ENCODE data around the gene GTF2A2. TPM values are rescaled to one million over a fixed set of nuclear protein-coding genes. Genes with fewer than 3 reads are reported as not detected.

Gene GTF2A2
- total RNA-seq, 3 donors from 2014 or later (not counting 1 experiment from before 2014, with no cell fraction given): 34.7 to 57.4 (median 39.0) TPM

- no peaks in the 10 kb centered on the region for H3K9me3 ChIP-seq (ENCODE audit: control insufficient read depth, insufficient read depth, low read length)
- Mint-ChIP-seq H3K27me3 (ENCODE audit: low read depth in 2 of 2) (peaks cover 11 to 35% of the 10 kb centered on the region in 2 donors), H3K4me1 (peaks cover 2 to 4% of the 10 kb centered on the region in 2 donors), H3K36me3 (no peaks in the 10 kb centered on the region), H3K9me3 (no peaks in the 10 kb centered on the region), H3K4me3 (no peak overlapping the region), H3K27ac (no peak overlapping the region)
- no peak overlapping the region for H3K27ac ChIP-seq (ENCODE audit: low read length)
- TF ChIP-seq CTCF (IDR thresholded peaks at IDR 0.05): no peak
- intact Hi-C loops (cut with micrococcal nuclease): no loop called here
- H3K4me3 ChIP-seq (ENCODE audit: low read length): no peak overlapping the region
- ATAC-seq (no peak), DNase-seq (no peak)
- H3K36me3 ChIP-seq (ENCODE audit: control insufficient read depth, insufficient read depth, low read length): no peaks in the 10 kb centered on the region
- H3K4me1 ChIP-seq (ENCODE audit: control insufficient read depth, insufficient read depth, low read length): no peaks in the 10 kb centered on the region
- WGBS (ENCODE audit: insufficient coverage): 93% methylated on average over 7 of the region's 7 CpGs
- no peaks in the 10 kb centered on the region for H3K27me3 ChIP-seq (ENCODE audit: control insufficient read depth, insufficient read depth, low read length)
Measured at GRCh38 chr15:59609730-59610712, 47.3 kb downstream of the GTF2A2 start.

GRCh38 chr15:59605994-59606393 is 51.3 kb downstream of the GTF2A2 start:
- Mint-ChIP-seq H3K27me3 (ENCODE audit: low read depth in 2 of 2) (peaks cover 10 to 33% of the 10 kb centered on the region in 2 donors), H3K4me3 (no peak overlapping the region), H3K4me1 (no peaks in the 10 kb centered on the region), H3K36me3 (peaks cover 10% of the 10 kb centered on the region), H3K9me3 (peaks cover 6% of the 10 kb centered on the region in 2 donors), H3K27ac (no peak overlapping the region)
- no peaks in the 10 kb centered on the region for H3K36me3 ChIP-seq (ENCODE audit: control insufficient read depth, insufficient read depth, low read length)
- intact Hi-C loops (cut with micrococcal nuclease): no loop called here
- no peaks in the 10 kb centered on the region for H3K9me3 ChIP-seq (ENCODE audit: control insufficient read depth, insufficient read depth, low read length)
- H3K27ac ChIP-seq (ENCODE audit: low read length): no peak overlapping the region
- no peak for ATAC-seq
- no peaks in the 10 kb centered on the region for H3K27me3 ChIP-seq (ENCODE audit: control insufficient read depth, insufficient read depth, low read length)
- no peak for DNase-seq
- WGBS (ENCODE audit: insufficient coverage): 91% methylated on average over 5 of the region's 5 CpGs
- H3K4me3 ChIP-seq (ENCODE audit: low read length): no peak overlapping the region
- no peaks in the 10 kb centered on the region for H3K4me1 ChIP-seq (ENCODE audit: control insufficient read depth, insufficient read depth, low read length)
- no peak for TF ChIP-seq CTCF (IDR thresholded peaks at IDR 0.05)

GRCh38 chr15:59598461-59598860 is 58.9 kb downstream of the GTF2A2 start:
- H3K4me3 ChIP-seq (ENCODE audit: low read length): no peak overlapping the region
- H3K27ac ChIP-seq (ENCODE audit: low read length): no peak overlapping the region
- WGBS (ENCODE audit: insufficient coverage): 92% methylated on average over 2 of the region's 2 CpGs
- no peaks in the 10 kb centered on the region for H3K27me3 ChIP-seq (ENCODE audit: control insufficient read depth, insufficient read depth, low read length)
- Mint-ChIP-seq H3K36me3 (peaks cover 2% of the 10 kb centered on the region), H3K4me1 (no peaks in the 10 kb centered on the region), H3K27ac (no peak overlapping the region), H3K9me3 (peaks cover 0 to under 1% of the 10 kb centered on the region in 2 donors), H3K4me3 (no peak overlapping the region), H3K27me3 (ENCODE audit: low read depth in 2 of 2) (peaks cover 22 to 57% of the 10 kb centered on the region in 2 donors)
- no peaks in the 10 kb centered on the region for H3K9me3 ChIP-seq (ENCODE audit: control insufficient read depth, insufficient read depth, low read length)
- H3K36me3 ChIP-seq (ENCODE audit: control insufficient read depth, insufficient read depth, low read length): no peaks in the 10 kb centered on the region
- intact Hi-C loops (cut with micrococcal nuclease): no loop called here
- ATAC-seq: no peak
- no peak for TF ChIP-seq CTCF (IDR thresholded peaks at IDR 0.05)
- no peaks in the 10 kb centered on the region for H3K4me1 ChIP-seq (ENCODE audit: control insufficient read depth, insufficient read depth, low read length)
- DNase-seq: no peak

All from natural killer cell (primary cell).